Suprapubic skin (tissue), 3 donors: ENCODE measurements around the gene CDH4.

Source experiments
- EP300 ChIP-seq: sonication (generic); formaldehyde crosslinking; IDR thresholded peaks from one replicate; pipeline ENCODE4 v1.6.1; 2017; ENCODE audit warnings: antibody characterized with exemption
- POLR2A ChIP-seq, 2 donors: fragments of 450-650 bp; IDR thresholded peaks; one replicate each; pipeline ENCODE4 v1.6.1; 2017; ENCODE audit warnings: antibody characterized with exemption in 2 of 2, mild to moderate bottlenecking in 2 of 2, moderate library complexity in 2 of 2
- TF ChIP-seq, protein P1 (sequence below), 2 donors: fragments of 200-600 bp in 1 of 2; fragments of 450-650 bp in 1 of 2; sonication (generic) in 1 of 2; IDR thresholded peaks; one replicate each; pipeline ENCODE4 v1.5.1; 2016 to 2019; ENCODE audit warnings: antibody characterized with exemption in 2 of 2, mild to moderate bottlenecking in 1 of 2, moderate library complexity in 1 of 2

DNA sequence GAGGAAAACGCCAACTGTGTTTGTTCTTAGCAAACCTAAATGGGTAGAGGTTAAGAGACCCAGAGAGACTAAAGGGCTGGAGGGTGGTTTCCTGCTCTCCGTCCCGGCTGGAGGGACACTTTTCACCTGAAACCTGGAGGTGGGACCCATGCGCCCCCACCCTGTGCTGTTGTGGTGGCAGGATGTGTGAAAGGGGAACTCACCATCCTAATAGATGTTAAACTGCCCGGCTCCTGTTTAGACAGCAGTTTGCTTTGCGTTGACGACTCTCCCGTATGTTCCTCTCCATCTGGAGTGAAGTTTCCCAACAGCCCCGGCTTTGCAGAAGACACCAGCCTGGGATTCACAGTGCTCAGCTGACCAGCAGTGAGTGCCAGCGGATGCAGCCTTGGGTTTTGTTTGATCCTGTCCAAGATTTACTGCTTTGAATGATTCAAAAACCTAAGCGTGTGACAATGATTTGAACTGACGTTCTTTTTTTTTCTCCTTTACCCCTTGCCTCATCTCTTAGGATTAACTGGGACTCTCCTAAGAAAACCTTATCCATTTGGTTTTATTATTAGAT lies 66.0 kb downstream of the CDH4 start:
- TF ChIP-seq, protein P1, sequence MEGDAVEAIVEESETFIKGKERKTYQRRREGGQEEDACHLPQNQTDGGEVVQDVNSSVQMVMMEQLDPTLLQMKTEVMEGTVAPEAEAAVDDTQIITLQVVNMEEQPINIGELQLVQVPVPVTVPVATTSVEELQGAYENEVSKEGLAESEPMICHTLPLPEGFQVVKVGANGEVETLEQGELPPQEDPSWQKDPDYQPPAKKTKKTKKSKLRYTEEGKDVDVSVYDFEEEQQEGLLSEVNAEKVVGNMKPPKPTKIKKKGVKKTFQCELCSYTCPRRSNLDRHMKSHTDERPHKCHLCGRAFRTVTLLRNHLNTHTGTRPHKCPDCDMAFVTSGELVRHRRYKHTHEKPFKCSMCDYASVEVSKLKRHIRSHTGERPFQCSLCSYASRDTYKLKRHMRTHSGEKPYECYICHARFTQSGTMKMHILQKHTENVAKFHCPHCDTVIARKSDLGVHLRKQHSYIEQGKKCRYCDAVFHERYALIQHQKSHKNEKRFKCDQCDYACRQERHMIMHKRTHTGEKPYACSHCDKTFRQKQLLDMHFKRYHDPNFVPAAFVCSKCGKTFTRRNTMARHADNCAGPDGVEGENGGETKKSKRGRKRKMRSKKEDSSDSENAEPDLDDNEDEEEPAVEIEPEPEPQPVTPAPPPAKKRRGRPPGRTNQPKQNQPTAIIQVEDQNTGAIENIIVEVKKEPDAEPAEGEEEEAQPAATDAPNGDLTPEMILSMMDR (IDR thresholded peaks at IDR 0.05): no peak
- TF ChIP-seq EP300 (no peak), POLR2A (IDR thresholded peaks at IDR 0.05) (no peak)
